Esophagus squamous epithelium (tissue), 4 donors: Measurements from ENCODE around the gene WNT2.

ENCODE experiments used
- POLR2A ChIP-seq, 4 donors: fragments of 450-650 bp; IDR thresholded peaks; one replicate each; pipeline ENCODE4 v1.6.1; 2017; ENCODE audit warnings: antibody characterized with exemption in 4 of 4, mild to moderate bottlenecking in 4 of 4, moderate library complexity in 3 of 4
- TF ChIP-seq, protein P1 (sequence below), 6 experiments: fragments of 450-650 bp in 4 of 6; fragments of 200-600 bp in 2 of 6; sonication (generic) in 2 of 6; IDR thresholded peaks; one replicate each; pipeline ENCODE4 v1.5.1; 2016 to 2019; ENCODE audit warnings: antibody characterized with exemption in 6 of 6, mild to moderate bottlenecking in 4 of 6, moderate library complexity in 4 of 6

DNA sequence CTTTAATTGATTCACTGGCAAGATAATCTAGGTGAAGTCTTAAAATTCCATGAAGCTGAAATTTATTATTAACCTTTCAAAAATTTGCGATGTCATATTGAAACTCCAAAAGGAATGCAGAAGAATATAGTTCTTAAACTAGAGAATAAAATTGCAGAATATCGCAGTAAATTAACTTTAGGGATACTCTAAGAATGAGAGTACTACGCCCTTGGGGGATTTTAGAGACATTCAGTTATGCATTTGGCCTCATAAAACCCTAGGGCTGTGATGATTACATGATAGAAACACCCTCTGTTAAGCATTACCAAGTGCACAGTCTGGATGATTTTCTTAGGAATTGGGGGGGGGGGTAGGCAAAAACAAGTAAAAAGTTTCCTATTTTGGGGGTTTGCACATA is 3.7 kb downstream of the WNT2 start:
- TF ChIP-seq, protein P1, sequence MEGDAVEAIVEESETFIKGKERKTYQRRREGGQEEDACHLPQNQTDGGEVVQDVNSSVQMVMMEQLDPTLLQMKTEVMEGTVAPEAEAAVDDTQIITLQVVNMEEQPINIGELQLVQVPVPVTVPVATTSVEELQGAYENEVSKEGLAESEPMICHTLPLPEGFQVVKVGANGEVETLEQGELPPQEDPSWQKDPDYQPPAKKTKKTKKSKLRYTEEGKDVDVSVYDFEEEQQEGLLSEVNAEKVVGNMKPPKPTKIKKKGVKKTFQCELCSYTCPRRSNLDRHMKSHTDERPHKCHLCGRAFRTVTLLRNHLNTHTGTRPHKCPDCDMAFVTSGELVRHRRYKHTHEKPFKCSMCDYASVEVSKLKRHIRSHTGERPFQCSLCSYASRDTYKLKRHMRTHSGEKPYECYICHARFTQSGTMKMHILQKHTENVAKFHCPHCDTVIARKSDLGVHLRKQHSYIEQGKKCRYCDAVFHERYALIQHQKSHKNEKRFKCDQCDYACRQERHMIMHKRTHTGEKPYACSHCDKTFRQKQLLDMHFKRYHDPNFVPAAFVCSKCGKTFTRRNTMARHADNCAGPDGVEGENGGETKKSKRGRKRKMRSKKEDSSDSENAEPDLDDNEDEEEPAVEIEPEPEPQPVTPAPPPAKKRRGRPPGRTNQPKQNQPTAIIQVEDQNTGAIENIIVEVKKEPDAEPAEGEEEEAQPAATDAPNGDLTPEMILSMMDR (IDR thresholded peaks at IDR 0.05), result no peak
- no peak for TF ChIP-seq POLR2A (IDR thresholded peaks at IDR 0.05)
